NCI-H1105 (cell line): ENCODE measurements around the gene CCDC6.

Experiments used
- DNase-seq: peaks from one replicate; lab custom pipeline; 2025; lab: John Stamatoyannopoulos, UW

Gene CCDC6

GRCh38 chr10:59851864-59852263 is 54.5 kb downstream of the CCDC6 start:
- DNase-seq = no peak

- no peak for DNase-seq
These were observed 58.5 kb downstream of the CCDC6 start for GRCh38 chr10:59847888-59848287.

- DNase-seq = no peak
These were observed 59.0 kb downstream of the CCDC6 start for GRCh38 chr10:59847326-59847725.

- no peak for DNase-seq
These were observed 61.9 kb downstream of the CCDC6 start for GRCh38 chr10:59844436-59844835.

- DNase-seq = no peak
These were observed 62.6 kb downstream of the CCDC6 start for GRCh38 chr10:59843748-59844147.

GRCh38 chr10:59839576-59839975 is 66.8 kb downstream of the CCDC6 start:
- no peak for DNase-seq

- DNase-seq = no peak
These were observed 68.1 kb downstream of the CCDC6 start for GRCh38 chr10:59838085-59838789.

GRCh38 chr10:59833810-59834209 is 72.5 kb downstream of the CCDC6 start:
- DNase-seq = no peak

- no peak for DNase-seq
These were observed 73.8 kb downstream of the CCDC6 start for GRCh38 chr10:59832506-59832905.

GRCh38 chr10:59831658-59832503 is 74.5 kb downstream of the CCDC6 start:
- DNase-seq = no peak

GRCh38 chr10:59830601-59831259 is 75.6 kb downstream of the CCDC6 start:
- DNase-seq = no peak

GRCh38 chr10:59829601-59830000 is 76.8 kb downstream of the CCDC6 start:
- DNase-seq = no peak

- DNase-seq = no peak
These were observed 77.3 kb downstream of the CCDC6 start for GRCh38 chr10:59829024-59829423.

- no peak for DNase-seq
These were observed 80.4 kb downstream of the CCDC6 start for GRCh38 chr10:59825932-59826331.

- no peak for DNase-seq
These were observed 82.6 kb downstream of the CCDC6 start for GRCh38 chr10:59823751-59824150.

GRCh38 chr10:59823111-59823510 is 83.2 kb downstream of the CCDC6 start:
- no peak for DNase-seq

- no peak for DNase-seq
These were observed 85.9 kb downstream of the CCDC6 start for GRCh38 chr10:59820471-59820870.

- DNase-seq = no peak
These were observed 86.7 kb downstream of the CCDC6 start for GRCh38 chr10:59819683-59820082.

GRCh38 chr10:59819265-59819664 is 87.1 kb downstream of the CCDC6 start:
- no peak for DNase-seq

GRCh38 chr10:59817773-59818172 is 88.6 kb downstream of the CCDC6 start:
- no peak for DNase-seq

- no peak for DNase-seq
These were observed 91.5 kb downstream of the CCDC6 start for GRCh38 chr10:59814878-59815277.

GRCh38 chr10:59812519-59813122 is 93.7 kb downstream of the CCDC6 start:
- DNase-seq = no peak

- no peak for DNase-seq
These were observed 96.7 kb downstream of the CCDC6 start for GRCh38 chr10:59809644-59809974.
